WI38 (cell line): ENCODE measurements around the gene PDF.
"Not testable (repeated sequence)": the region's sequence is repeated elsewhere in the genome, so short reads cannot be mapped to it uniquely, and the experiment has no call there.

ENCODE experiments used
- H3K4me3 ChIP-seq: 2 replicates; pipeline ENCODE4 v1.5.1; 2011; ENCODE audit warnings: low read depth, mild to moderate bottlenecking, control low read depth, low read length
- CTCF ChIP-seq: IDR thresholded peaks from 2 replicates; pipeline ENCODE4 v1.5.1; 2012; ENCODE audit warnings: low read depth, mild to moderate bottlenecking, control low read depth, low read length

Gene PDF

GRCh38 chr16:69367980-69368379 lies 37.6 kb upstream of the PDF start:
- H3K4me3 ChIP-seq = no peak overlapping the region
- no peak for TF ChIP-seq CTCF

GRCh38 chr16:69366431-69366830 lies 36.0 kb upstream of the PDF start:
- TF ChIP-seq CTCF = no peak
- no peak overlapping the region for H3K4me3 ChIP-seq

GRCh38 chr16:69365901-69366300 lies 35.5 kb upstream of the PDF start:
- TF ChIP-seq CTCF = no peak

GRCh38 chr16:69364088-69364487 lies 33.7 kb upstream of the PDF start:
- no peak for TF ChIP-seq CTCF
- H3K4me3 ChIP-seq = no peak overlapping the region

More at GRCh38 chr16:69365901-69366300, 35.5 kb upstream of the PDF start:
- no peak overlapping the region for H3K4me3 ChIP-seq

- no peak for TF ChIP-seq CTCF
- H3K4me3 ChIP-seq = no peak overlapping the region
These were observed 32.9 kb upstream of the PDF start for GRCh38 chr16:69363281-69363717.

GRCh38 chr16:69360070-69360469 lies 29.7 kb upstream of the PDF start:
- H3K4me3 ChIP-seq = not testable (repeated sequence)

- no peak within 1 kb of the TSS for H3K4me3 ChIP-seq
- TF ChIP-seq CTCF = no peak
These were observed 21.1 kb upstream of the PDF start, which contains the start of gene TMED6 for GRCh38 chr16:69351309-69352027. TSS of gene TMED6 (minus strand) at chr16:69351786. CDS start at chr16:69351753, 33 bp downstream.
